Thoracic aorta (tissue), 2 donors: ENCODE results near the gene VSTM2L. TPM values are rescaled to one million over a fixed set of nuclear protein-coding genes. Genes with fewer than 3 reads are reported as not detected.
"Not testable (repeated sequence)": the region's sequence is repeated elsewhere in the genome, so short reads cannot be mapped to it uniquely, and the experiment has no call there.

Source experiments
- ATAC-seq: fragments of 150-250 bp; one replicate; pipeline ENCODE4 v1.8.0; 2017; ENCODE audit warnings: low read depth; ENCODE audit not compliant: insufficient number of reproducible peaks, low FRiP score
- DNase-seq: peaks from one replicate; pipeline ENCODE4 v3.0.0-alpha.2; 2020; ENCODE audit warnings: low spot score
- H3K27ac ChIP-seq, 2 donors: fragments of 200-600 bp; sonication (generic); 1 replicate in 1 of 2; 2 replicates in 1 of 2; pipeline ENCODE4 v1.5.1; 2016; ENCODE audit warnings: mild to moderate bottlenecking in 2 of 2, moderate library complexity in 2 of 2
- H3K27me3 ChIP-seq: fragments of 200-600 bp; sonication (generic); replicated peaks from 2 replicates; pipeline ENCODE4 v1.6.0; 2016; ENCODE audit warnings: mild to moderate bottlenecking; ENCODE audit not compliant: insufficient read depth
- H3K36me3 ChIP-seq: fragments of 200-600 bp; sonication (generic); one replicate; pipeline ENCODE4 v1.5.1; 2016
- H3K4me1 ChIP-seq, 2 donors: fragments of 200-600 bp; sonication (generic); 1 replicate in 1 of 2; 2 replicates in 1 of 2; pipeline versions ENCODE4 v1.5.1 to v1.6.0; 2016; ENCODE audit warnings: low read depth in 2 of 2, mild to moderate bottlenecking in 1 of 2; ENCODE audit not compliant: control insufficient read depth in 1 of 2
- H3K4me3 ChIP-seq: fragments of 200-600 bp; sonication (generic); 2 replicates; pipeline ENCODE4 v1.5.1; 2016; ENCODE audit warnings: mild to moderate bottlenecking
- H3K9me3 ChIP-seq: fragments of 200-600 bp; sonication (generic); 2 replicates; pipeline ENCODE4 v1.5.1; 2016
- total RNA-seq, 2 donors: library from RNA; depleted of rRNA; stranded (reverse); fragments of >200 nt; gene quantifications; one replicate each; pipeline versions ENCODE4 v1.1.0 to v1.2.3, GENCODE V29; 2016
- TF ChIP-seq, protein P1 (sequence below): fragments of 200-600 bp; sonication (generic); IDR thresholded peaks from one replicate; pipeline ENCODE4 v1.5.1; 2019; ENCODE audit warnings: antibody characterized with exemption

VSTM2L gene
- total RNA-seq, 2 donors from 2014 or later = 0.68 to 5.4 TPM

GRCh38 chr20:37955511-37955910 lies 52.6 kb downstream of the VSTM2L start:
- Histone ChIP-seq H3K27me3 (no peaks in the 10 kb centered on the region), H3K36me3 (no peaks in the 10 kb centered on the region), H3K9me3 (no peaks in the 10 kb centered on the region), H3K4me1 (no peaks in the 10 kb centered on the region), H3K4me3 (no peak overlapping the region), H3K27ac (no peak overlapping the region)
- ATAC-seq (no peak), DNase-seq (no peak)
- TF ChIP-seq, protein P1, sequence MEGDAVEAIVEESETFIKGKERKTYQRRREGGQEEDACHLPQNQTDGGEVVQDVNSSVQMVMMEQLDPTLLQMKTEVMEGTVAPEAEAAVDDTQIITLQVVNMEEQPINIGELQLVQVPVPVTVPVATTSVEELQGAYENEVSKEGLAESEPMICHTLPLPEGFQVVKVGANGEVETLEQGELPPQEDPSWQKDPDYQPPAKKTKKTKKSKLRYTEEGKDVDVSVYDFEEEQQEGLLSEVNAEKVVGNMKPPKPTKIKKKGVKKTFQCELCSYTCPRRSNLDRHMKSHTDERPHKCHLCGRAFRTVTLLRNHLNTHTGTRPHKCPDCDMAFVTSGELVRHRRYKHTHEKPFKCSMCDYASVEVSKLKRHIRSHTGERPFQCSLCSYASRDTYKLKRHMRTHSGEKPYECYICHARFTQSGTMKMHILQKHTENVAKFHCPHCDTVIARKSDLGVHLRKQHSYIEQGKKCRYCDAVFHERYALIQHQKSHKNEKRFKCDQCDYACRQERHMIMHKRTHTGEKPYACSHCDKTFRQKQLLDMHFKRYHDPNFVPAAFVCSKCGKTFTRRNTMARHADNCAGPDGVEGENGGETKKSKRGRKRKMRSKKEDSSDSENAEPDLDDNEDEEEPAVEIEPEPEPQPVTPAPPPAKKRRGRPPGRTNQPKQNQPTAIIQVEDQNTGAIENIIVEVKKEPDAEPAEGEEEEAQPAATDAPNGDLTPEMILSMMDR = no peak

DNA sequence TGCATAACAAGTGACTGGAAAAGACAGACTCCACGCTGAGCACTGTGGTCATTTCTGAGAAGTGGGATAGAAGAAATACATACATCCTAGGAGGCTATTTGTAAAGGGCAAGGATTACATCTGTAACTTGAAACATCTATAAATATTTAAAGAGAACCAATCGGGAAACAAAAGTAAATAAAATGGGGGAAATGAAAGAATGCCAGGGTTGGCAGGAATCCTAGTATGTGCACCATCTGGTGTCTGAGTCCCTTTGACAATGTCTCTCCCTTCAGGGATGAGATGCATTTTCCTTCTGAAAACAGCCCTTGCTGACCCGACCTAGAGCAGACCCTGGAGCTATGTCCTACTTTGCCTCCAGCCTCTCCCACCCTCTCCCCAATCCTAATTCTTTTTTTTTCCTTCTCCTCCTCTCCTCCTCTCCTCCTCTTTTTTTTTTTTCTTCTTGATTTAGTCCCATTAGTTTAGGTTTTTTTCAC lies 53.2 kb downstream of the VSTM2L start:
- Histone ChIP-seq H3K36me3 (no peaks in the 10 kb centered on the region), H3K27me3 (no peaks in the 10 kb centered on the region), H3K9me3 (no peaks in the 10 kb centered on the region), H3K27ac (no peak overlapping the region), H3K4me3 (no peak overlapping the region), H3K4me1 (no peaks in the 10 kb centered on the region)
- TF ChIP-seq, protein P1 = no peak
- no peak for ATAC-seq
- no peak for DNase-seq

GRCh38 chr20:37958856-37959520 lies 56.1 kb downstream of the VSTM2L start:
- H3K4me1 ChIP-seq = no peaks in the 10 kb centered on the region
- H3K27me3 ChIP-seq = no peaks in the 10 kb centered on the region
- DNase-seq = no peak

GRCh38 chr20:37961066-37961465 lies 58.1 kb downstream of the VSTM2L start:
- Histone ChIP-seq H3K9me3 (no peaks in the 10 kb centered on the region), H3K4me1 (no peaks in the 10 kb centered on the region)
- TF ChIP-seq, protein P1 = no peak

More at GRCh38 chr20:37958856-37959520, 56.1 kb downstream of the VSTM2L start:
- Histone ChIP-seq H3K4me3 (no peak overlapping the region), H3K27ac (no peak overlapping the region), H3K36me3 (no peaks in the 10 kb centered on the region), H3K9me3 (no peaks in the 10 kb centered on the region)
- TF ChIP-seq, protein P1 = no peak
- ATAC-seq = no peak

DNA sequence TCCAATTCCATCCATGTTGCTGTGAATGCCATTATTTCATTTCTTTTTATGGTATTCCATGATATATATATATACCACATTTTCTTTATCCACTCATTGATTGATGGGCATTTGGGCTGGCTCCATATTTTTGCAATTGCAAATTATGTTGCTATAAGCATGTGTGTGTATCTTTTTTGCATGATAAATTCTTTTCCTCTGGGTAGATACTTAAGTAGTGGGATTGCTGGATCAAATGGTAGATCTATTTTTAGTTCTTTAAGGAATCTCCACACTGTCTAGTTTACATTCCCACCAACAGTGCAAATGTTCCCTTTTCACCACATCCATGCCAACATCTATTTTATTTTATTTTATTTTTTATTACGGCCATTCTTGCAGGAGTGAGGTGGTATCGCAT lies 60.6 kb downstream of the VSTM2L start:
- not testable (repeated sequence) for H3K36me3 ChIP-seq, DNase-seq, H3K4me3 ChIP-seq, H3K27ac ChIP-seq, ATAC-seq, H3K4me1 ChIP-seq, H3K27me3 ChIP-seq, H3K9me3 ChIP-seq

More at GRCh38 chr20:37961066-37961465, 58.1 kb downstream of the VSTM2L start:
- Histone ChIP-seq H3K4me3 (no peak overlapping the region), H3K36me3 (no peaks in the 10 kb centered on the region), H3K27ac (no peak overlapping the region), H3K27me3 (no peaks in the 10 kb centered on the region)
- ATAC-seq (no peak), DNase-seq (no peak)
